IMR-90 (cell line): ENCODE measurements around the gene CYGB. TPM values are rescaled to one million over a fixed set of nuclear protein-coding genes. Genes with fewer than 3 reads are reported as not detected.
"Not testable (repeated sequence)": the region's sequence is repeated elsewhere in the genome, so short reads cannot be mapped to it uniquely, and the experiment has no call there.

Experiments
- ATAC-seq: fragments of 200-7000 bp; cut with Tn5 transposase; 2 replicates; pipeline ENCODE4 v1.9.1; 2020; ENCODE audit warnings: low read depth, mild to moderate bottlenecking, moderate library complexity
- BruUV-seq: library from RNA; stranded (reverse); fragments of 400-500 nt; replicated peaks from 2 replicates; lab custom pipeline; 2021; lab: Mats Ljungman, UMichigan
- CTCF ChIA-PET: fragments of 300-600 bp; formaldehyde crosslinking; extraction: SDS; loops from one replicate; lab custom pipeline; 2021; ENCODE audit warnings: antibody characterized with exemption; lab: Yijun Ruan, JAX
- POLR2A ChIA-PET: fragments of 300-600 bp; sonication (Branson Sonifier 250); formaldehyde crosslinking; loops from one replicate; lab custom pipeline; 2022; ENCODE audit warnings: antibody characterized with exemption; ENCODE audit not compliant: unreplicated experiment; lab: Charles Lee
- DNase-seq: peaks from one replicate; pipeline ENCODE4 v3.0.0; 2013
- H2AFZ ChIP-seq: replicated peaks from 2 replicates; pipeline ENCODE3; 2013; ENCODE audit warnings: low read length, mild to moderate bottlenecking; ENCODE audit not compliant: poor library complexity
- H2AK5ac ChIP-seq: 2 replicates; pipeline ENCODE4 v1.6.1; 2013; ENCODE audit warnings: low read depth, low read length, inconsistent platforms
- H2AK9ac ChIP-seq: replicated peaks from 2 replicates; pipeline ENCODE3; 2013; ENCODE audit warnings: mild to moderate bottlenecking, low read depth, low read length, moderate library complexity; ENCODE audit not compliant: poor library complexity
- H2BK120ac ChIP-seq: 2 replicates; pipeline ENCODE4 v1.6.1; 2013; ENCODE audit warnings: low read depth, low read length, inconsistent platforms
- H2BK15ac ChIP-seq: 3 replicates; pipeline ENCODE4 v1.6.1; 2013; ENCODE audit warnings: low read depth, low read length, inconsistent platforms
- H2BK20ac ChIP-seq: 2 replicates; pipeline ENCODE4 v1.6.1; 2013; ENCODE audit warnings: low read depth, mild to moderate bottlenecking, inconsistent platforms, low read length, moderate library complexity
- H2BK5ac ChIP-seq: 2 replicates; pipeline ENCODE4 v1.6.1; 2013; ENCODE audit warnings: mild to moderate bottlenecking, low read depth, low read length, inconsistent platforms; ENCODE audit not compliant: poor library complexity, severe bottlenecking
- H3K14ac ChIP-seq: replicated peaks from 2 replicates; pipeline ENCODE4 v1.6.1; 2013; ENCODE audit warnings: low read depth, low read length, inconsistent platforms
- H3K18ac ChIP-seq: 2 replicates; pipeline ENCODE4 v1.6.1; 2013; ENCODE audit warnings: low read depth, low read length, control low read depth
- H3K23ac ChIP-seq: 2 replicates; pipeline ENCODE4 v1.6.1; 2013; ENCODE audit warnings: low read depth, low read length, inconsistent platforms
- H3K27ac ChIP-seq: 2 replicates; pipeline ENCODE4 v1.5.1; 2013; ENCODE audit warnings: mild to moderate bottlenecking, control low read depth, low read length; ENCODE audit not compliant: insufficient read depth
- H3K27me3 ChIP-seq: 2 replicates; pipeline ENCODE4 v1.6.1; 2013; ENCODE audit warnings: low read length; ENCODE audit not compliant: control insufficient read depth, insufficient read depth
- H3K36me3 ChIP-seq: 2 replicates; pipeline ENCODE4 v1.6.1; 2013; ENCODE audit warnings: low read length, mixed read lengths; ENCODE audit not compliant: control insufficient read depth, insufficient read depth
- H3K4ac ChIP-seq: 2 replicates; pipeline ENCODE4 v1.6.1; 2013; ENCODE audit warnings: low read depth, low read length, inconsistent platforms
- H3K4me1 ChIP-seq: 2 replicates; pipeline ENCODE4 v1.6.1; 2013; ENCODE audit warnings: low read length, mixed read lengths; ENCODE audit not compliant: control insufficient read depth, insufficient read depth
- H3K4me2 ChIP-seq: 2 replicates; pipeline ENCODE4 v1.6.1; 2013; ENCODE audit warnings: low read depth, mild to moderate bottlenecking, control low read depth, low read length, moderate library complexity
- H3K4me3 ChIP-seq: 2 replicates; pipeline ENCODE4 v1.5.1; 2013; ENCODE audit warnings: low read depth, mild to moderate bottlenecking, control low read depth, low read length, moderate library complexity; ENCODE audit not compliant: insufficient read depth
- H3K56ac ChIP-seq: 2 replicates; pipeline ENCODE4 v1.6.1; 2013; ENCODE audit warnings: low read length, inconsistent platforms; ENCODE audit not compliant: insufficient read depth; ENCODE audit errors: extremely low read depth
- H3K79me1 ChIP-seq, 2 experiments: 2 replicates each; pipeline ENCODE4 v1.6.1; 2013; ENCODE audit warnings: low read length in 2 of 2, inconsistent platforms in 1 of 2, low read depth in 1 of 2
- H3K9ac ChIP-seq: 2 replicates; pipeline ENCODE4 v1.6.1; 2013; ENCODE audit warnings: low read depth, low read length, control low read depth
- H3K9me1 ChIP-seq: 2 replicates; pipeline ENCODE4 v1.6.1; 2013; ENCODE audit warnings: low read length, inconsistent platforms; ENCODE audit not compliant: insufficient read depth
- H3K9me3 ChIP-seq: 2 replicates; pipeline ENCODE4 v1.6.1; 2013; ENCODE audit warnings: low read length; ENCODE audit not compliant: control insufficient read depth, insufficient read depth
- H4K20me1 ChIP-seq: 2 replicates; pipeline ENCODE4 v1.6.1; 2013; ENCODE audit warnings: low read length, inconsistent platforms; ENCODE audit not compliant: insufficient read depth
- H4K5ac ChIP-seq: 2 replicates; pipeline ENCODE4 v1.6.1; 2013; ENCODE audit warnings: mild to moderate bottlenecking, low read depth, low read length, control low read depth
- H4K8ac ChIP-seq, 2 experiments: 2 replicates each; pipeline ENCODE4 v1.6.1; 2013; ENCODE audit warnings: low read depth in 2 of 2, low read length in 2 of 2, control low read depth in 1 of 2, inconsistent platforms in 1 of 2
- H4K91ac ChIP-seq: 2 replicates; pipeline ENCODE4 v1.6.1; 2013; ENCODE audit warnings: low read depth, low read length, inconsistent platforms; ENCODE audit not compliant: insufficient read depth
- WGBS, 2 experiments: methylation state at CpG; one replicate each; pipeline versions ENCODE4 v1.1.5 to v1.1.7; 2013; ENCODE audit warnings: missing lambda C conversion rate in 2 of 2; ENCODE audit not compliant: insufficient read length in 1 of 2; ENCODE audit errors: extremely low coverage in 2 of 2; 5-methylcytosine and 5-hydroxymethylcytosine counted together
- dilution Hi-C: fragments of 300-500 bp; cut with HindIII; formaldehyde crosslinking; loops from one replicate; pipeline ENCODE4 v1.14.3; 2018; ENCODE audit warnings: low sequenced_read_pairs; ENCODE audit not compliant: unreplicated experiment
- in situ Hi-C: fragments of 300-500 bp; cut with MboI; formaldehyde crosslinking; loops from 3 replicates; pipeline ENCODE4 v1.14.3; 2019; ENCODE audit warnings: low sequenced_read_pairs, inconsistent platforms, mixed read lengths
- intact Hi-C: fragments of 100-400 bp; cut with micrococcal nuclease; formaldehyde crosslinking; loops from 2 replicates; pipeline ENCODE4 v1.10.0; 2022
- polyA plus RNA-seq, 3 experiments: library from polyadenylated mRNA; depleted of rRNA; stranded (reverse); fragments of >200 nt; gene quantifications; 2 replicates each; pipeline ENCODE4 v1.2.3, GENCODE V29; 2012; ENCODE audit warnings: low replicate concordance in 1 of 3
- total RNA-seq: library from RNA; depleted of rRNA; stranded (reverse); fragments of >200 nt; gene quantifications from 2 replicates; pipeline ENCODE4 v1.2.3, GENCODE V29; 2012

Gene CYGB
- total and polyA plus RNA-seq, 2 of the 4 experiments (the other 2 are of a cell fraction), result 1.3 to 2.9 TPM

GRCh38 chr17:76514355-76514754 lies 23.2 kb downstream of the CYGB start:
- H2BK120ac ChIP-seq, BruUV-seq, POLR2A ChIA-PET, intact Hi-C loops, H4K5ac ChIP-seq, H2BK15ac ChIP-seq, H2BK5ac ChIP-seq, H3K36me3 ChIP-seq, H2AK9ac ChIP-seq, H3K18ac ChIP-seq, H2BK20ac ChIP-seq, H3K4ac ChIP-seq, H3K4me3 ChIP-seq, H3K4me2 ChIP-seq, H4K20me1 ChIP-seq, DNase-seq, H4K8ac ChIP-seq, H4K91ac ChIP-seq, H3K27me3 ChIP-seq, H3K14ac ChIP-seq, ATAC-seq, CTCF ChIA-PET, H3K9ac ChIP-seq, H3K56ac ChIP-seq, H3K23ac ChIP-seq, H2AFZ ChIP-seq, H3K9me3 ChIP-seq, H3K9me1 ChIP-seq, H3K27ac ChIP-seq, in situ Hi-C loops, H2AK5ac ChIP-seq, H3K79me1 ChIP-seq, dilution Hi-C loops: not testable (repeated sequence)
- peaks cover 10% of the 10 kb centered on the region for H3K4me1 ChIP-seq
- WGBS, 2 experiments, result no CpG with 5 or more reads among the region's 6 CpGs
